HG03175 (cell line): ENCODE results near the gene LRAT.
"Not testable (repeated sequence)": the region's sequence is repeated elsewhere in the genome, so short reads cannot be mapped to it uniquely, and the experiment has no call there.

ENCODE experiments used
- ATAC-seq: cut with Tn5 transposase; IDR thresholded peaks from one replicate; pipeline ENCODE4 v1.9.1; 2021; ENCODE audit warnings: mild to moderate bottlenecking, moderate library complexity; ENCODE audit not compliant: unreplicated experiment

The LRAT gene

GRCh38 chr4:154743683-154744340 is at the start of gene LRAT:
TSS of gene LRAT (plus strand) at chr4:154744000. CDS start at chr4:154744327, 327 bp downstream.
- ATAC-seq: peak; percentile 57

- ATAC-seq: no peak
Measured at GRCh38 chr4:154707877-154708276, 35.9 kb upstream of the LRAT start.

- no peak for ATAC-seq
Measured at GRCh38 chr4:154709550-154709949, 34.2 kb upstream of the LRAT start.

GRCh38 chr4:154711522-154711921 is 32.3 kb upstream of the LRAT start:
- ATAC-seq: no peak

GRCh38 chr4:154714339-154715040 is 29.3 kb upstream of the LRAT start:
- ATAC-seq: no peak

GRCh38 chr4:154719087-154719486 is 24.7 kb upstream of the LRAT start:
- ATAC-seq: no peak

- peak; percentile 76 for ATAC-seq
Measured at GRCh38 chr4:154720123-154720522, 23.7 kb upstream of the LRAT start.

- no peak for ATAC-seq
Measured at GRCh38 chr4:154720618-154721267, 23.1 kb upstream of the LRAT start.

GRCh38 chr4:154722262-154722661 is 21.5 kb upstream of the LRAT start:
- ATAC-seq: no peak

- not testable (repeated sequence) for ATAC-seq
Measured at GRCh38 chr4:154723601-154724000, 20.2 kb upstream of the LRAT start.

GRCh38 chr4:154727540-154727939 is 16.3 kb upstream of the LRAT start:
- ATAC-seq: no peak

GRCh38 chr4:154731756-154732155 is 12.0 kb upstream of the LRAT start:
- no peak for ATAC-seq

GRCh38 chr4:154732669-154733068 is 11.1 kb upstream of the LRAT start:
- no peak for ATAC-seq

GRCh38 chr4:154736770-154737169 is 7.0 kb upstream of the LRAT start:
- no peak for ATAC-seq

- no peak for ATAC-seq
Measured at GRCh38 chr4:154738426-154738825, 5.4 kb upstream of the LRAT start.

- no peak for ATAC-seq
Measured at GRCh38 chr4:154739111-154739510, 4.7 kb upstream of the LRAT start.

- ATAC-seq: no peak
Measured at GRCh38 chr4:154740462-154740861, 3.3 kb upstream of the LRAT start.

GRCh38 chr4:154741131-154741665 is 2.6 kb upstream of the LRAT start:
- no peak for ATAC-seq

- no peak for ATAC-seq
Measured at GRCh38 chr4:154741922-154742850, 1.6 kb upstream of the LRAT start.

GRCh38 chr4:154744341-154744926 is 634 bp downstream of the LRAT start:
- ATAC-seq: no peak
